Nephron (organoid): ENCODE results near the gene TMEM170B.

Experiments
- H3K27ac Mint-ChIP-seq, 3 experiments: 2 replicates each; pipeline ENCODE4 v1.8.0; 2020; ENCODE audit warnings: mixed read lengths in 3 of 3, mild to moderate bottlenecking in 2 of 3, moderate library complexity in 1 of 3
- H3K27me3 Mint-ChIP-seq: 2 replicates; pipeline ENCODE4 v1.8.0; 2021; ENCODE audit warnings: low read depth, mild to moderate bottlenecking, moderate library complexity, mixed read lengths
- H3K36me3 Mint-ChIP-seq: 2 replicates; pipeline ENCODE4 v1.8.0; 2020; ENCODE audit warnings: low read depth, mixed read lengths
- H3K4me1 Mint-ChIP-seq: 2 replicates; pipeline ENCODE4 v1.8.0; 2020; ENCODE audit warnings: mixed read lengths
- H3K4me3 Mint-ChIP-seq, 3 experiments: 2 replicates each; pipeline ENCODE4 v1.8.0; 2020; ENCODE audit warnings: mild to moderate bottlenecking in 3 of 3, mixed read lengths in 3 of 3, moderate library complexity in 2 of 3
- H3K9me3 Mint-ChIP-seq: 2 replicates; pipeline ENCODE4 v1.8.0; 2020; ENCODE audit warnings: mixed read lengths
- TF ChIP-seq, protein P1 (sequence below), 3 experiments: fragments of 200-600 bp; sonication (generic); IDR thresholded peaks; one replicate each; pipeline ENCODE4 v1.5.0; 2021; ENCODE audit warnings: antibody characterized with exemption in 3 of 3; ENCODE audit not compliant: unreplicated experiment in 3 of 3

The TMEM170B gene

DNA sequence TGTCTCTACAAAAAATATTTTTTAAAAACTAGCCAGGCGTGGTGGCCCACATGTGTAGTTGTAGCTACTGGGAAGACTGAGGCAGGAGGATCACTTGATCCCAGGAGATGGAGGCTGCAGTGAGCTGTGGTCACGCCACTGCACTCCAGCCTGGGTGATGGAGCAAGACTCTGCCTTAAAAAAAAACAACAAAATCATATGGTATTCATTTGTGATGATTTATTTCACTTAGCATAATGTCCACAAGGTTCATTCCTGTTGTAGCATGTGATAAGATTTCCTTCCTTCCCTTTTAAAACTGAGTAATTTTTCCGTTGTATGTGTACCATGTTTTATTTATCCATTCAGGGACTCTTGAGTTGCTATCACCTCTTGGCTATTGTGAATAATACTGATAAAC is 26.2 kb downstream of the TMEM170B start:
- H3K27ac Mint-ChIP-seq: no peak overlapping the region
- no peaks in the 10 kb centered on the region for H3K4me1 Mint-ChIP-seq
- no peaks in the 10 kb centered on the region for H3K27me3 Mint-ChIP-seq
- no peak overlapping the region for H3K4me3 Mint-ChIP-seq
- H3K36me3 Mint-ChIP-seq: peaks cover 6% of the 10 kb centered on the region
- TF ChIP-seq, protein P1, sequence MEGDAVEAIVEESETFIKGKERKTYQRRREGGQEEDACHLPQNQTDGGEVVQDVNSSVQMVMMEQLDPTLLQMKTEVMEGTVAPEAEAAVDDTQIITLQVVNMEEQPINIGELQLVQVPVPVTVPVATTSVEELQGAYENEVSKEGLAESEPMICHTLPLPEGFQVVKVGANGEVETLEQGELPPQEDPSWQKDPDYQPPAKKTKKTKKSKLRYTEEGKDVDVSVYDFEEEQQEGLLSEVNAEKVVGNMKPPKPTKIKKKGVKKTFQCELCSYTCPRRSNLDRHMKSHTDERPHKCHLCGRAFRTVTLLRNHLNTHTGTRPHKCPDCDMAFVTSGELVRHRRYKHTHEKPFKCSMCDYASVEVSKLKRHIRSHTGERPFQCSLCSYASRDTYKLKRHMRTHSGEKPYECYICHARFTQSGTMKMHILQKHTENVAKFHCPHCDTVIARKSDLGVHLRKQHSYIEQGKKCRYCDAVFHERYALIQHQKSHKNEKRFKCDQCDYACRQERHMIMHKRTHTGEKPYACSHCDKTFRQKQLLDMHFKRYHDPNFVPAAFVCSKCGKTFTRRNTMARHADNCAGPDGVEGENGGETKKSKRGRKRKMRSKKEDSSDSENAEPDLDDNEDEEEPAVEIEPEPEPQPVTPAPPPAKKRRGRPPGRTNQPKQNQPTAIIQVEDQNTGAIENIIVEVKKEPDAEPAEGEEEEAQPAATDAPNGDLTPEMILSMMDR (IDR thresholded peaks at IDR 0.05; ENCODE audit: unreplicated experiment in 3 of 3): no peak
- H3K9me3 Mint-ChIP-seq: no peaks in the 10 kb centered on the region

DNA sequence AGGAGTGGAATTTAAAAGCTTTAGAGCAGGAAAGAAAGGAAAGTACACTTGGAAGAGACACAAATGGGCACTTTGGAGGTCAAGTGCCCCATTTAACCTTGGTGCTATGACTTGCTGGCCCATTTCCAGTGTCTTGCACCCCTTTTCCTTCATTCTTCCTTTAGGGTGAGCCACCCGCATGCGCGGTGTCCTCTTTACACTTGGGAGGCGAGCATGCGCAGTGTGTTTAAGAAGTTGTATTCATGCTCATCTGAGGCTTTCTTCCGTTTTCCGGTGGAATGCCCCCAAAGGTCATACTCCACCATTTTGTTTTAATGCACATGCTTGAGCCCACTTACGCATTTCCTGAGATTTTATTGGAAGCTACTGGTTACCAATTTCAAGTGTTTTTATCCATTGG is 29.1 kb downstream of the TMEM170B start:
- Mint-ChIP-seq H3K27me3 (no peaks in the 10 kb centered on the region), H3K4me3 (no peak overlapping the region), H3K4me1 (no peaks in the 10 kb centered on the region), H3K9me3 (no peaks in the 10 kb centered on the region), H3K36me3 (peaks cover 6% of the 10 kb centered on the region), H3K27ac (no peak overlapping the region)
- TF ChIP-seq, protein P1 (IDR thresholded peaks at IDR 0.05; ENCODE audit: unreplicated experiment in 3 of 3): no peak

DNA sequence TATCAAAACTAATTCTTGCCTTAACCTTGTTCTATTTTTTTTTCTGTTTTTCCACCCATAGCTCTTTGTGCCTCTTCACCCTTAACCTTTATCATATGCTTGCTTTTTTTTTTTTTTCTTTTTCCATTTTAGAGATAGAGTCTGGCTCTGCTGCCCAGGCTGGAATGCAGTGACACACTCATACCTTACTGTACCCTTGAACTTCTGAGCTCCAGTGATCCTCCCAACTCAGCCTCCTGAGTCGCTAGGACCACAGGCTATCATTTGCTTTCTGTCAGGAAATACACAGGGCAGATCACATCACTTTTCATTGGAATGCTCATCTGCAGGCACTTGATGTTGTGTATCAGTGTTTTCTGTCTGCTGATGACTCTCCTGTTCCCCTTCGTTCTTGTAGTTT is 33.5 kb downstream of the TMEM170B start:
- Mint-ChIP-seq H3K4me3 (no peak overlapping the region), H3K9me3 (no peaks in the 10 kb centered on the region), H3K27me3 (no peaks in the 10 kb centered on the region), H3K4me1 (no peaks in the 10 kb centered on the region), H3K27ac (no peak overlapping the region), H3K36me3 (peaks cover 6% of the 10 kb centered on the region)
- TF ChIP-seq, protein P1 (IDR thresholded peaks at IDR 0.05; ENCODE audit: unreplicated experiment in 3 of 3): no peak

DNA sequence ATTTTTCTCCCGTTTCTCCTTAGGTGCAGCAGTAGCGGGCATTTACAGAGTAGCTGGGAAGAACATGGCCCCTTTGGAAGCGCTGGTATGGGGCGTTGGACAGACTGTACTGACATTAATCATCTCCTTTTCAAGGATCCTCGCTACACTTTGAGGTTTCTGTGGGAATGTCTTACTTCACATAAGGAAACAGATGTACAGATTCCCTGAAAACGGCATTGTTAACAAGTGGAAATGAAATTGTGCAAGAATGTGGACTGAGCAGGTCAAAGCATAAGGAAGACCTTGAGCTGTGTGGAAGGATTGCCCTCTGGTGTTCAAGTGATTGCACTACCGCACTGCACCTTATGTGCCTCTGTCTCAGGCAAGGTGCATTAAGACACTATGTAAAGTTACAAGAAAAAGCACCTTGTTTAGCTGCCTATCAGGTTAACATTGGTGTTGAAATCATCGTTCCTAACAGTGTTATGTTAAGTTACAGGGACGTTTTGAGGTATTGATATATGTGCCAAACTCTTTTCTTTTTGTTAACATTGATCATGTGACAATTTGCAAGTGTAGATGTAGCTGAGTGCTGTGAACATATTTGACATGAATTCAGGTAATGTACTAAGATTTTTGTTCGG is 38.0 kb downstream of the TMEM170B start:
- Mint-ChIP-seq H3K4me1 (no peaks in the 10 kb centered on the region), H3K27ac (peak overlapping the region in 1 of 3 experiments; percentile 49), H3K36me3 (no peaks in the 10 kb centered on the region), H3K4me3 (no peak overlapping the region), H3K27me3 (no peaks in the 10 kb centered on the region), H3K9me3 (no peaks in the 10 kb centered on the region)
- TF ChIP-seq, protein P1 (IDR thresholded peaks at IDR 0.05; ENCODE audit: unreplicated experiment in 3 of 3): peak; percentile 82 to 91 (median 90)

DNA sequence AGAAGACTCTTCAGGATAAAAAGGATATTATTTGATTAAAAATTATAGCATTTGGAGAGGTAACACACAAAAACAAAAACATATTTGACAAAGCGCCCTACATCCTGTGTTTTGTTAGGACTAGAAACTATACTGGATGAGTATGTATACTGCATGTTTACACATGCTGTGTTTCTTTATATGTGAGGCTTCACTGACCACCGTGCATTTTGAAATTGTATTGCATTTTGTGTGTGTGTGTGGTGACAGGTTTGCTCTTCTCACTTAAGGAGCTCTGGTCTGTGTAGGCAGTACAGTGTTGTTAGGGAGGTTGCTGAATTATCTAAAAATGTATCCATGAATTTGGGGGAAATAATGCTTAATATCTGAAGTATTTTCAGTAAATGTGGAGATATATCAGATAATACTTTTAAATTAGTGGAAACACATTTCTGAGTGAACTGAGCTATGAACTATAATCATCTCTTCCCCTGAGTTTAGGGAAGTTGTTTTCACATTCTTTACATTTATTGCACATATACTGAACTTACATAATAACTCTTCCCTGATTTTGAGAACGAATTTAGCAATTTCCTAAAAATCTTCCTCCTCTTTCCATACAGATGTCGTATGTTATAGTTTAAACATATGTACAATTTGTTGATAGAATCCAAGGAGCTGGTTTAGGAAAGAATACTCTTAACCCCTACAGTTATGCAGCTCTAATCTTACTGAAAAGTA is 43.3 kb downstream of the TMEM170B start:
- TF ChIP-seq, protein P1 (IDR thresholded peaks at IDR 0.05; ENCODE audit: unreplicated experiment in 3 of 3): no peak
- H3K36me3 Mint-ChIP-seq: no peaks in the 10 kb centered on the region
- peak overlapping the region in 1 of 3 experiments; percentile 15 for H3K27ac Mint-ChIP-seq
- no peaks in the 10 kb centered on the region for H3K27me3 Mint-ChIP-seq
- H3K4me3 Mint-ChIP-seq: no peak overlapping the region
- no peaks in the 10 kb centered on the region for H3K9me3 Mint-ChIP-seq
- H3K4me1 Mint-ChIP-seq: no peaks in the 10 kb centered on the region

DNA sequence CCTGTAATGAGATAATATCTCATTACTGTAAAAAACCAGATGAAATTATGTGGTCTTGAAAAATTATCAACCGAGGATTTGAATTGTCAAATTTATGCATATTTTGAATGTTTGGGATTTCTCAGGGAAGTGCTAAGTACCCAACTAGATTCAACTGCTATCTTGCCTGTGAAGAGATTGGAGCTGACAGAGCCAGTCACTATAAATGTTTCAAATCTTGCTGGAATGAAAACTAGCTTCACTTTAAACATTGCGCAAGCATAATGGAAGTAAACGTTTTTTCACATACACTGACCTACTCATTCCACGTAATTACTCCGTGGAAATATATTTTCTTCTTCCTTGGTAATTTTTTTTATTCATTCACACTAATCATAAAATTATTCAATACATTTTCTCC is 46.7 kb downstream of the TMEM170B start:
- TF ChIP-seq, protein P1 (IDR thresholded peaks at IDR 0.05; ENCODE audit: unreplicated experiment in 3 of 3): no peak
- Mint-ChIP-seq H3K9me3 (no peaks in the 10 kb centered on the region), H3K27me3 (no peaks in the 10 kb centered on the region), H3K36me3 (no peaks in the 10 kb centered on the region), H3K4me3 (no peak overlapping the region), H3K4me1 (peaks cover 10% of the 10 kb centered on the region), H3K27ac (no peak overlapping the region)
